GM20431 (cell line): ENCODE measurements around the gene SOX5.
"Not testable (repeated sequence)": the region's sequence is repeated elsewhere in the genome, so short reads cannot be mapped to it uniquely, and the experiment has no call there.

ENCODE experiments used
- in situ Hi-C: fragments of 300-500 bp; cut with MseI, MboI; formaldehyde crosslinking; loops from one replicate; pipeline ENCODE4 v1.15.0; 2020; ENCODE audit warnings: low sequenced_read_pairs; ENCODE audit not compliant: unreplicated experiment

SOX5 gene

GRCh38 chr12:23770202-23770938, 179.1 kb downstream of the SOX5 start:
- in situ Hi-C loops: no loop called here

- in situ Hi-C loops: no loop called here
These were observed 181.6 kb downstream of the SOX5 start for GRCh38 chr12:23767834-23768233.

- in situ Hi-C loops: no loop called here
These were observed 185.7 kb downstream of the SOX5 start for GRCh38 chr12:23763724-23764123.

DNA sequence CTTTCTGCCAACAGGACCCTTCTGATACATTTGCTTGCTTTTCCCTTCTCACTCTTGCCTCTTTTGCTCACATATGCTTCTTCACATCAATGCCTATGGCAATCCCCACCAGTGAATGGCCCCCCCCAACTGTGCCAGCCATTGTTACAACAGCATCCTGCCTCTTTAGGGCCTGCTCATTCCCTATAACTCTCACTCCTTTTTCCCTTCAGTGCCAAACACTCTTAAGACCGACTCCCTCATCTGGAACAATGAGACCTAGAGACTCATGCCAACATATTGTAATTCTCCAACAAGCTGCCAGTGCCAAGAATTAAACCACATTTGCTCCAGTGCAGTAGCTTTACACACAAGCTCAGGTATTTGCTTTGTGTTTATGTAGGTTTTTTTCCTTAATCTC, 189.0 kb downstream of the SOX5 start:
- in situ Hi-C loops: no loop called here

DNA sequence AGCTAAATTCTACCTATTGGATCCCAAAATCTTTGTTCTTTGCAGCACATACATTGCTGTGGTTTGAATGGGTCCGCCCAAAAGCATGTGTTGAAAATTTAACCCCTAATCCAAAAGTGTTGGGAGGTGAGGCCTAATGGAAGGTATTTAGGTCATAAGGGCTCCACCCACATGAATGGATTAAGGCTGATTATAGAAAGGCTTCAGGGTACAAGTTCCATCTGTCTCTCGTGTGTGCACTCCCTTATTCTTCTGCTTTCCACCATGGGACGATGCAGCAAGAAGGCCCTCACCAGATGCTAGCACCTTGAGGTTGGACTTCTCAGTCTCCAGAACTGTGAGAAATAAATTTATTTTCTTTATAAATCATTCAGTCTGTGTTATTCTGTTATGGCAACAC, 190.9 kb downstream of the SOX5 start:
- in situ Hi-C loops: no loop called here

- in situ Hi-C loops: no loop called here
These were observed 191.9 kb downstream of the SOX5 start for GRCh38 chr12:23757541-23757962.

- in situ Hi-C loops: no loop called here
These were observed 193.1 kb downstream of the SOX5 start for GRCh38 chr12:23756416-23756815.

- in situ Hi-C loops: no loop called here
These were observed 195.7 kb downstream of the SOX5 start for GRCh38 chr12:23753628-23754365.

DNA sequence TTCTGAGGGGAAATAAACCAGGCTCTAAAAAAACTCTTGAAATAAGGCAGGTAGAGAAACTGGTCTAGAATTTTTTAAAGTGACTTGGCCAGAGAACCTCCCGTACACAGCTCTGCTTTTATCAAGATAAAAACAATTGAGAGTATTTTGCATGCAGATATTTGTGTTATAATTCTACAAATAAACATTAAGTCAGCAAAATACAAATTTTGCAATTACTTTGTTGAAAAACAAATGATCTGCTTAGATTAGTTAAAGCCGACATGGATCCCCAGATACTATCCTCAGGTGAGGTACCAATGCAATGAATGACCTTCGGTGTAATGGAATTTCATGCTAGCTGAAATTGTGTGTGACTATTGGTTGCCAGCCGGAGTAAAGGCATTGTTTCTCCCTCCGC, 197.2 kb downstream of the SOX5 start:
- in situ Hi-C loops: no loop called here

DNA sequence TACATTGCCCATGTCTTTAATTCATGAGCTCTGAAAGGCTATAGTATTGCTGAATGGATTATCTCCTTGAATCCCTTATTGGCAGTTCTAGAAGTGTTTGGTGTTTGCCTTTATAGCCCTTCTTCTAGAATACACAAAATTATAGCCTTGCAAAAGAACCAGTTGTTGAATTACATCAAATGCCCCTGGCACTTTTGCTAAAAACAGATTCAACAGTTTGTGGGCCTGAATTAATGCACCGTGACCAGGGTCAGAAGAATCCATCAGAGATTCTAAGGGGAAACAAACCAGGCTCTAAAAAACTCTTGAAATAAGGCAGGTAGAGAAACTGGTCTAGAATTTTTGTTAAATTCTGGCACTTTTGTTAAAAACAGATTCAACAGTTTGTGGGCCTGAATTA, 197.8 kb downstream of the SOX5 start:
- in situ Hi-C loops: no loop called here

- in situ Hi-C loops: no loop called here
These were observed 198.5 kb downstream of the SOX5 start for GRCh38 chr12:23750923-23751322.

DNA sequence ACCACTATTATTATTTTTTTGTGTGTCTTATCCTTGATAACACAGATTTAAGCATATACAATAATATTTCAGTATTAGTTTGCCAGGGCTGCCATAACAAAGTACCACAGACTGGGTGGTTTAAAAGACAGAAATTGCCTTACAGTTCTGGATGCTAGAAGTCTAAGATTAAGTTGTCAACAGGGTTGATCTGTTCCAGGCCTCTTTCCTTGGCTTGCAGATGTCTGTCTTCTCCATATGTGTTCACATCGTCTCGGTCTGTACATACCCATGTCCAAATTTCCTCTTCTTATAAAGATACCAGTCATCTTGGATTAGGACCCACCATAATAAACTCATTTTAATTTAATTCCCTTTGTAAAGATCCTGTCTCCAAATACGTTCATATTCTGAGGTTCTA, 204.8 kb downstream of the SOX5 start:
- in situ Hi-C loops: no loop called here

DNA sequence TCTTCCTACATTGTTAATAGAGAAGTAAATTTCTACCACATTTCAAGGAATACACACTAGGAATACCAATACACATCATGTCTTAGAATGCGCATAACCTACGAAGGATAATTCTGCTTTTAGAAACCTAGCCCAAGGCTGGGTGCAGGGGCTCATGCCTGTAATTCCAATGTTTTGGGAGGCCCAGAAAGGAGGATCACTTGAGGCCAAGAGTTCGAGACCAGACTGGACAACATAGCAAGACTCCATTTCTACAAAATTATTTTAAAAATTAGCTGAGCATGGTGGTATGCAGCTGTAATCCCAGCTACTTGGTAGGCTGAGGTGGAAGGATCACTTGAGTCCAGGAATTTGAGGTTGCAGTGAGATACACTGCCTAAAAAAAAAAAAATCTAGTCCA, 206.9 kb downstream of the SOX5 start:
- in situ Hi-C loops: no loop called here

DNA sequence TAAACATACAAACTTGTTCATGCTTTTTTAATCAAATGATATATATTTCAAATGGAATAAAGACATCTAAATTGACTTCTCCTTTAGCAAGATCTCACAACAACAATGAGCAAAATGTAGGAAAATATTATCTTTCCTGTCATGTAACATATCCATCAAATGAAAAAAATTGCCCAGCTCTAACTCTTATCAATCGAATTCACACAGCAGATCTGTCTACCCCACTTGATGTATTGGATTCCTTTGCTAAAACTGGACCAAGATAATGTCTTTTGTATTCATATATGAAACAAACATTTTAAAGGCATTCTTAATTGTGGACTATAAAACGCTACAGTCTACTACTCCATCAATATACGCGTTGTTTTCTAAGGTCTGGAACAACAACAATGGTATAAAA, 218.0 kb downstream of the SOX5 start:
- in situ Hi-C loops: no loop called here

- in situ Hi-C loops: no loop called here
These were observed 218.4 kb downstream of the SOX5 start for GRCh38 chr12:23731035-23731434.

DNA sequence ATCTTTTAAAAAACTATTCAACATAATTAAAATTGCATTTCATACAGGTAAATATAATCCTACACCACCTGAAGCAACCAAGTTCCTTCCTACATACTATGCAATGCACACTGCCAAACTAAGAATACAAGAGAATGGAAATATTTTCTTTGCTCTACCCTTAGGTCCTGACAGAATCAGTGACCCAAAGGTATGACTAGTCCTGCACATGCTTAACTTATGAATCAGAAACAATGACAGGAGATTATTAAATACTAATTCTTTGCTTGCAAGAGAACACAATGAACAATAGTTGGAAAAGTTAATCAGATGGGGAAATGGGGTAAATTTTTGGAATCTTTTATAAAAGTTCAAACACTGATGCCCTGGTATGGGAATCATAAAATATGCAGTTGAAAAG, 220.1 kb downstream of the SOX5 start:
- in situ Hi-C loops: no loop called here

DNA sequence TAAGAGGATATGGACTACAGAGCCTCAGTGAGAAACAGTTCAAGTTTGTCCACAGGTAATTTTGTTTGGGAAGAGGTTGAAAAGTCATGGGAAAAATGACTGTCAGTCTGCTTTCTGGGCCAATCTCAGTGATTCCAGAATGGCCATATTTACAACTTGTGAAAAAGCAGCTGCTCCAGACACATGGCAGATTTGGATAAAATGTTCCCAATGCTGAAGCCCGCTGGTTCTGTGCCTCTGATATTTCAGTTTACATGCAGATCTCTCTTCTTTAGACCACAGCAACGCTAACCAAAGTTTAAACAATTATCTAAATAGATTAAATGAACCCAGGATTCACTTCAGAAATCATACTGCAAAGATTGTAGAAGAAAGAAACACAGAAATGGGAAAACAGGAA, 222.8 kb downstream of the SOX5 start:
- in situ Hi-C loops: no loop called here

GRCh38 chr12:23722655-23723054, 226.8 kb downstream of the SOX5 start:
- in situ Hi-C loops: no loop called here

DNA sequence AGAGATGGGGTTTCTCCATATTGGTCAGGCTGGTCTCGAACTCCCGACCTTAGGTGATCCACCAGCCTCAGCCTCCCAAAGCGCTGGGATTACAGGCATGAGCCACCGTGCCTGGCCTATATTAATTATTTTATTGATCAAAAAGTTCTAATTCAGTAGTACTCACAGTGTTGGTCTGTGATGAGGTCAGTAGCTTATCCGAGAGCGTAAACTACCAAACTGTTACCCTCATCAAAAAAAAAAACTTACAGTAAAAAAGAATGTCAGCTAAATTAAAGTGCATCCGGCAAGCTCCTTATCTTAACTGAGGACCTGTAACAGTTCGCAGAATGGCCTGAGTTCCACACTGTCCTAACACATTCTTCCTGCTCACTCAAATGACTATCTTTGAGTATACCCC, 228.2 kb downstream of the SOX5 start:
- in situ Hi-C loops: no loop called here

DNA sequence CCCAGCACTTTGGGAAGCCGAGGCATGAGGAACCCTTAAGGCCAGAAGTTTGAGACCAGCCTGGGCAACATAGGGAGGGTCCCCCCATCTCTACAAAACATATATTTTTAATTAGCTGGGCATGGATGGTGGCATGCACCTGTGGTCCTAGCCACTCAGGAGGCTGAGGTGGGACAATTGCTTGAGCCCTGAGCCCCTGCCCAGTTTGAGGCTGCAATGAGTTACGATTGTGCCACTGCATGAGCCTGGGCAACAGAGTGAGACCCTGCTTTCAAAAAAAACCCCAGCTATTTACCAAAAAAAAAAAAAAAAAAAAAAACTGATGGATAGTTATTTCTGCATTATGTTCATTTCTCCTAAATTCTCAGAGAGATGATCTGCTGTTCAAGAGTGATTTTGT, 230.0 kb downstream of the SOX5 start:
- in situ Hi-C loops: no loop called here

GRCh38 chr12:23710361-23710760, 239.1 kb downstream of the SOX5 start:
- in situ Hi-C loops: not testable (repeated sequence)
